ENCODE results near the gene CPSF3. TPM values are rescaled to one million over a fixed set of nuclear protein-coding genes. Genes with fewer than 3 reads are reported as not detected.
A peak's percentile ranks its signal among the peaks of the same experiment; 100 is the strongest.

CPSF3 gene
- 100 to 1,000 TPM in 1 of 4 donors, 10 to 100 TPM in 3; 17.6 to 173 (median 22.2) TPM for total RNA-seq

- intact Hi-C loops (cut with DNase I; ENCODE audit: low total_unique reads) (no loop called here), in situ Hi-C loops (cut with MboI; ENCODE audit: low pct_ligation_motif_present in 1 of 4, low pct_unique_long_range_greater_than_20kb in 1 of 4, low sequenced_read_pairs in 3 of 4) (no loop called here)
- Histone ChIP-seq H3K9me3 (no peaks in the 10 kb centered on the region), H3K4me3 (peak within 1 kb of the TSS; percentile 59 to 90 (median 83)), H3K27me3 (no peaks in the 10 kb centered on the region), H3K27ac (peak within 1 kb of the TSS; percentile 90 to 98 (median 96)), H3K4me1 (peaks cover 11 to 34% (median 24%) of the 10 kb centered on the region in 4 donors), H3K36me3 (no peaks in the 10 kb centered on the region)
- peak; percentile 97 for DNase-seq
- TF ChIP-seq EP300 (IDR thresholded peaks at IDR 0.05; ENCODE audit: low read depth), result no peak
- TF ChIP-seq POLR2A (IDR thresholded peaks at IDR 0.05), result peak; percentile 48
- TF ChIP-seq, protein P1, sequence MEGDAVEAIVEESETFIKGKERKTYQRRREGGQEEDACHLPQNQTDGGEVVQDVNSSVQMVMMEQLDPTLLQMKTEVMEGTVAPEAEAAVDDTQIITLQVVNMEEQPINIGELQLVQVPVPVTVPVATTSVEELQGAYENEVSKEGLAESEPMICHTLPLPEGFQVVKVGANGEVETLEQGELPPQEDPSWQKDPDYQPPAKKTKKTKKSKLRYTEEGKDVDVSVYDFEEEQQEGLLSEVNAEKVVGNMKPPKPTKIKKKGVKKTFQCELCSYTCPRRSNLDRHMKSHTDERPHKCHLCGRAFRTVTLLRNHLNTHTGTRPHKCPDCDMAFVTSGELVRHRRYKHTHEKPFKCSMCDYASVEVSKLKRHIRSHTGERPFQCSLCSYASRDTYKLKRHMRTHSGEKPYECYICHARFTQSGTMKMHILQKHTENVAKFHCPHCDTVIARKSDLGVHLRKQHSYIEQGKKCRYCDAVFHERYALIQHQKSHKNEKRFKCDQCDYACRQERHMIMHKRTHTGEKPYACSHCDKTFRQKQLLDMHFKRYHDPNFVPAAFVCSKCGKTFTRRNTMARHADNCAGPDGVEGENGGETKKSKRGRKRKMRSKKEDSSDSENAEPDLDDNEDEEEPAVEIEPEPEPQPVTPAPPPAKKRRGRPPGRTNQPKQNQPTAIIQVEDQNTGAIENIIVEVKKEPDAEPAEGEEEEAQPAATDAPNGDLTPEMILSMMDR (IDR thresholded peaks at IDR 0.05), result peak in 4 of 5 experiments; percentile 26 to 34 (median 32)
- peak in 2 of 3 donors; percentile 54 to 79 for TF ChIP-seq POLR2AphosphoS5 (IDR thresholded peaks at IDR 0.05)
- WGBS, 2 donors (ENCODE audit: low coverage in 1 of 2), result 0% methylated on average over 33 of the region's 91 CpGs; no CpG with 5 or more reads in 1 of the 2 donors
Observed at GRCh38 chr2:9423100-9423921, at the start of gene CPSF3, which contains the start of gene ITGB1BP1. Gene CPSF3 (plus strand): TSS chr2:9423654. CDS start chr2:9423774, 120 bp downstream. Gene ITGB1BP1 (minus strand): TSS chr2:9423528. CDS start chr2:9418697, 4,831 bp downstream.

- Histone ChIP-seq H3K27me3 (no peaks in the 10 kb centered on the region), H3K36me3 (peaks cover 0 to 9% (median 3%) of the 10 kb centered on the region in 4 donors), H3K9me3 (no peaks in the 10 kb centered on the region), H3K27ac (no peak overlapping the region), H3K4me3 (no peak overlapping the region), H3K4me1 (peaks cover 3 to 17% (median 4%) of the 10 kb centered on the region in 4 donors)
- intact Hi-C loops (cut with DNase I; ENCODE audit: low total_unique reads), result no loop called here
- no peak for DNase-seq
- 96 to 97% methylated on average over 11 to 18 of the region's 18 CpGs for WGBS, 2 donors (ENCODE audit: low coverage in 1 of 2)
- TF ChIP-seq POLR2AphosphoS5 (IDR thresholded peaks at IDR 0.05) (no peak), EP300 (IDR thresholded peaks at IDR 0.05; ENCODE audit: low read depth) (no peak), POLR2A (IDR thresholded peaks at IDR 0.05) (no peak)
- TF ChIP-seq, protein P1 (IDR thresholded peaks at IDR 0.05), result no peak
- in situ Hi-C loops (cut with MboI; ENCODE audit: low pct_ligation_motif_present in 1 of 4, low pct_unique_long_range_greater_than_20kb in 1 of 4, low sequenced_read_pairs in 3 of 4), result no loop called here
Observed at GRCh38 chr2:9374071-9374730, 49.3 kb upstream of the CPSF3 start.

- H3K27ac ChIP-seq, result no peak overlapping the region
- in situ Hi-C loops (cut with MboI; ENCODE audit: low pct_ligation_motif_present in 1 of 4, low pct_unique_long_range_greater_than_20kb in 1 of 4, low sequenced_read_pairs in 3 of 4), result no loop called here
- WGBS, 2 donors (ENCODE audit: low coverage in 1 of 2), result 62% methylated on average over 3 of the region's 4 CpGs; no CpG with 5 or more reads in 1 of the 2 donors
Observed at GRCh38 chr2:9375857-9376428, 47.5 kb upstream of the CPSF3 start.

More at GRCh38 chr2:9375857-9376428, 47.5 kb upstream of the CPSF3 start:
- H3K36me3 ChIP-seq, result peaks cover 0 to 9% (median 3%) of the 10 kb centered on the region in 4 donors
- intact Hi-C loops (cut with DNase I; ENCODE audit: low total_unique reads), result no loop called here
- no peaks in the 10 kb centered on the region for H3K9me3 ChIP-seq
- H3K4me1 ChIP-seq, result peaks cover 3 to 23% (median 12%) of the 10 kb centered on the region in 4 donors
- H3K4me3 ChIP-seq, result no peak overlapping the region
- no peak for DNase-seq
- no peak for TF ChIP-seq POLR2AphosphoS5 (IDR thresholded peaks at IDR 0.05)
- no peak for TF ChIP-seq POLR2A (IDR thresholded peaks at IDR 0.05)
- TF ChIP-seq EP300 (IDR thresholded peaks at IDR 0.05; ENCODE audit: low read depth), result no peak
- TF ChIP-seq, protein P1 (IDR thresholded peaks at IDR 0.05), result no peak
- H3K27me3 ChIP-seq, result no peaks in the 10 kb centered on the region

Measured in transverse colon (tissue), 4 donors.